HG03378 (cell line): ENCODE data around the gene SPTBN4.
"Not testable (repeated sequence)": the region's sequence is repeated elsewhere in the genome, so short reads cannot be mapped to it uniquely, and the experiment has no call there.

Experiments
- ATAC-seq: cut with Tn5 transposase; IDR thresholded peaks from one replicate; pipeline ENCODE4 v1.9.1; 2021; ENCODE audit warnings: mild to moderate bottlenecking, moderate library complexity; ENCODE audit not compliant: unreplicated experiment

SPTBN4 gene

DNA sequence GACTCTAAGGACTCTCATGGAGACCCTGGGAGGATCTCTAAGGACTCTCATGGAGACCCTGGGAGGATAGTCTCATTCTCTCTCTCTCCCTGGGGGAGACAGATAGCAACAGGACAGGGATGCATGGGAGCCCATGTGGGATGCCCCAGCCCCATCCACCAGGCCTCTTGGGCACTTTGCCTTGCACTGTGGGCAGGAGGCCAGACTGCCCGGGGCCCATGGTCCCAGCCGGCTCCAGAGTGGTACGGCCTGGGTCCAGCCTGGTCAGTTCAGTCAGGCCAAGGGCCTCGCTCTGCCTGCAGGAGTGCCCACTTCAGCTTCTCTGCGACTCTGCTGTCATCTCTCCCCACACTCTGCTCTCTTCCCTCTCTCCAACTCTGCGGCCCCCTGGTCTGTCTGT lies 61.3 kb downstream of the SPTBN4 start:
- no peak for ATAC-seq

DNA sequence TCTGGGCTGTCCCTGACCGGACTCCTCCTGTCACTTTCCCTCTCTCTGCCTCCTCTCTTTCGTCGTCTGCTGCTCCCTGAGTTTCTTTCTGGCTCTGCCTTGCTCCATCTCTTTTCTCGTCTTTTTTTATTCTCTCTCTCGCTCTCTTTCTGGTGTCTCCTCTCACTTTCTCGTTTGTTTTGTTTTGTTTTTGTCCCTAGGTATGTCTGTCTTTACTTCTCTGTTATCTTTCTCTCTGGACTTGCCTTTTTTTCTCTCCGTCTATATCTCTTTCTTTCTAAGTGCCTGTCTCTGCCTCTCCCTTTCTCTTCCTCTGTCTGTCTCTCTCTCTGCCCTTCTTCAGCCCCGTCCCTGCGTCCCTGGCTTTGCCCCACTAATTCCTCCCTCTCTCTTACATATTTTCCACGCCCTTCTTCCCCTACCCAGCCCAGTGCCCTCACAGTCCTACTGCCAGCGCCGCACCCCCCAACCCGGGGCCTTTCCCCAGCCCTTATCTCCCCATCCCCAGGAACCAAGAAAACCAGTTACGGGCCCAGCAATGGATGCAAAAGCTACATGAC lies 61.8 kb downstream of the SPTBN4 start:
- no peak for ATAC-seq

- no peak for ATAC-seq
Observed at GRCh38 chr19:40529093-40529954, 62.5 kb downstream of the SPTBN4 start.

GRCh38 chr19:40530091-40530901 lies 63.5 kb downstream of the SPTBN4 start:
- no peak for ATAC-seq

- ATAC-seq: no peak
Observed at GRCh38 chr19:40533508-40533907, 66.7 kb downstream of the SPTBN4 start.

- ATAC-seq: no peak
Observed at GRCh38 chr19:40534148-40534547, 67.3 kb downstream of the SPTBN4 start.

DNA sequence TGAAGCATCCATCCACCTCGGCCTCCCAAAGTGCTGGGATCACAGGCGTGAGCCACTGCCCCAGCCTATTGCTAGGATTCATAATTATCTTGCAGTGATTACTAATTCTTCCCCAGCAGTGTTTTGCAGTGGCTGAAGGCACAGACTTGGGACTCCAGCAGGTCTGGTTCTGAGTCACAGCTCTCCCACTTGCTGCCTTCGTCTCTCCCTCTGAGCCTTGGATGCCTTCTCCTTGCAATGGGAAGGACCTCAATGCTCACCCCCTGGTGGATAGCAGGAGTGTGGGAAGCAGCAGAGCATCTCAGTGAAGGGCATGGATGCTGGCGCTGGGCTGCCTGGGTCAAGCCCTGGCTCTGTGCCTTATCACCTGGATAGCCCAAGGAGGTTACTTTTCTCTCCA lies 72.3 kb downstream of the SPTBN4 start:
- ATAC-seq: no peak

DNA sequence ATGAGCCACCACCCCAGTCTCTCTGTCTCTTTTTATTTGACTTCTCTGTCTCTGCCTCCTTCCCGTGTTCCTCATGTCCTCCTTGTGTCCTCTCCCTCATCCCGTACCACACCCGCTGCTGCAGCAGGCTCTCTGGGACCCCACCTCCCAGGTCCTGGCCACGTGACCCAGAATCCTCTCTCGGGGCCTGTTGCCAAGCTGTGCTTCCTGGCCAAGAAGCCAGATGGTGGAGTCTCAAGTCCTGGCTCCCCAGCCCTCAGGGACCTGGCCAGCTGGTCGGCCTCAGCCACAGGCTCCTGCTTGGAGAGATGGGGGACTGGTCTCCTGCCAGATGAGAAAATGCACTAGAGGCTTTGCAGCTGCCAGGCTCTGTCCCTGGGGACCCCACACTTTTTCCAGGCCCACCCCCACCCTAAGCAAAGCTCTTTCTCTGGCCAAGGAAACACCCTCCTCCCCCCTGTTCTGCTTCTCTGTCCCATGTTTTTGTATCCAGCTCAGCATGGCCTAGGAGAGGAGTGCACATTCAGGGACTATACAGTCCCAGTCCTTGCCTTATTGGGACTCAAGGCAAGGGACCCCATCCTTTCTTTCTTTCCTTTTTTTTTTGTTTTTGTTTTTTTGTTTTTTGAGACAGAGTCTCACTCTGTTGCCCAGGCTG lies 75.5 kb downstream of the SPTBN4 start:
- ATAC-seq: no peak

DNA sequence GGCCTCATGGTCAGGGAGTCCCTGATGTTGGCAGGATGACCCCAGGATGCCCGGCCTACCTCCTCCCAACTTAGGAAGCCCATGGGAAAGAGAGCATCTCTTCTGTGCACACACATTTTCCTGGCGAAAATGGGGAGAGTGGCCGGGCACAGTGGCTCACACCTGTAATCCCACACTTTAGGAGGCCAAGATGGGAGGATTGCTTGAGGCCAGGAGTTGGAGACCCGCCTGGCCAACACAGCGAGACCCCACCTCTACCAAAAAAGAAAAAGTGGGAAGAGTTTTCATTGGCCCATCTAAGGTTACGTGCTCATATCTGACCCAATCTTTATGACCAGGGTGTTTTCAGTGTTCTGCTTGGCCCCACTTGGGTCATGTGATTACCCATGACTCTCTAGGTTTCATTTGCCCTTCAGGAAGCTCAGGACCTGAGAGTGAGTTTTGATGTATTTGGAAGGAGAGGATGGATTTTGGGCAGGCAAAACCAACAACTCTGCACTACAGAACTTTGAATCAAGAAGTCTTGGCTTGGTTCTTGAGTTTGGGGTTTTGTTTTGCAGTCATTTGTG lies 76.3 kb downstream of the SPTBN4 start:
- no peak for ATAC-seq

- ATAC-seq: not testable (repeated sequence)
Observed at GRCh38 chr19:40546153-40546841, 79.5 kb downstream of the SPTBN4 start.

- not testable (repeated sequence) for ATAC-seq
Observed at GRCh38 chr19:40547190-40547589, 80.4 kb downstream of the SPTBN4 start.

DNA sequence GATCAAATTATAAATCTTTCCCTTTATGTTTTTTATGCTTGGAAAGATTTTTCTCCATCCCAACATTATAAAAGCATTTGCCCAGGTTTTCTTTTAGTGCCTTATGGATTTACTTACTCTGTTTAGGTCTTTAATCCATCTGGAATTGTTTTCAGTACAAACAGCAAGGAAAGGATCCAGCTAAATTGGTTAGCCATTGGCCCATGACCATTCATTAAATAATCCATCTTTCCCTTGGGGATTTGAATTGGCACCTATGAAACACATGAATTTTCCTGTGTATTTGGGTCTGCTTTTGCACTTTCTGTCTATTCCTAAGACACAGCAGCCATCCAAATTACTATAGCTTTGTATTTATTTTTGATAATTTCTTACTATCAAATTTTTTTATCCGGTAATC lies 81.0 kb downstream of the SPTBN4 start:
- ATAC-seq: no peak

DNA sequence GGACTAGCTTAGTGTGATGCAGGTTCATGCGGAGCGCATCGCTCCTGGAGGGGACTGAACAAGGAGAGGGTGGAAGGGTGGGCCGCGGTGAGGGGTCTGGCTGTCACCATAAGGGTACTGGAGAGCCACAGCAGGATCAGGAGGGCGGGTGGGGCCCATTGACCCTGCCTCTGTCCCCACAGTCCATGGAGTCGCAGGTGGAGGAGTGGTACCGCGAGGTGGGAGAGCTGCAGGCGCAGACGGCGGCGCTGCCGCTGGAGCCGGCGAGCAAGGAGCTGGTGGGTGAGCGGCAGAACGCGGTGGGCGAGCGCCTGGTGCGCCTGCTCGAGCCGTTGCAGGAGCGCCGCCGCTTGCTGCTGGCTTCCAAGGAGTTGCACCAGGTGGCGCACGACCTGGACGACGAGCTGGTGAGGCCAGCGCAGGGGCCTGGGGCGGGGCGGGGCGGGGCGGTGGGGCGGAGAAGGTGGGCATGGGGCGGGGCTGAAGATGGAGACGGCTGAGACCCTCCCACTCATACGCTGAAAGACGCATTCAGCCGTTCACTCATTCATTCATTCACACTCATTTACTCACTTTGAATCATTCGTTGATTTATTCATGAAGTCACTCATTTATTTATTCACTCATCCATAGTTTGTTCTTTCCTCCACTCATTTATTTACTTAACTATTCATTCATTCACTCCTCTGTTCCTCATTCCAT lies 82.4 kb downstream of the SPTBN4 start:
- no peak for ATAC-seq

DNA sequence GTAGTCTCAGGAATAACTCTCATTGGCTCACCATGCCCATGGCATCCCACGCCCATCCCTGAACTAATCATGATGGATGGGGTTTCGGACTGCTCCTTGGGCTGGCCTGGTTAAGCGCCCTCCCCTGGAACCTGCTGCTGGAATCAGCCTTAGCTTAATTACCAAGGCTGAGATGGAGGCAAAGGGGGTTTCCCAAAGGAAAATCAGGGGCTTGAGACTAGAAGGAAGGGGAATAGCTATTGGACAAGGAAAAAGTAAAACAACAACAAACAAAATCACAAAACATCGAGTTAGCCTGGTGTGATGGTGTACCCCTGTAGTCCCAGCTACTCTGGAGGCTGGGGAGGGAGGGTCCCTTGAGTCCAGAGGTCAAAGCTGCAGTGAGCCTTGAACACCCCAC lies 84.2 kb downstream of the SPTBN4 start:
- no peak for ATAC-seq

- ATAC-seq: no peak
Observed at GRCh38 chr19:40552848-40553247, 86.0 kb downstream of the SPTBN4 start.

GRCh38 chr19:40553885-40554857 lies 87.4 kb downstream of the SPTBN4 start:
- no peak for ATAC-seq

GRCh38 chr19:40555978-40556689 lies 89.3 kb downstream of the SPTBN4 start:
- ATAC-seq: no peak
